Measurements from ENCODE around the gene SRC.

The SRC gene

GRCh38 chr20:37397954-37398749 lies 52.2 kb downstream of the SRC start:
- DNase-seq = no peak

DNA sequence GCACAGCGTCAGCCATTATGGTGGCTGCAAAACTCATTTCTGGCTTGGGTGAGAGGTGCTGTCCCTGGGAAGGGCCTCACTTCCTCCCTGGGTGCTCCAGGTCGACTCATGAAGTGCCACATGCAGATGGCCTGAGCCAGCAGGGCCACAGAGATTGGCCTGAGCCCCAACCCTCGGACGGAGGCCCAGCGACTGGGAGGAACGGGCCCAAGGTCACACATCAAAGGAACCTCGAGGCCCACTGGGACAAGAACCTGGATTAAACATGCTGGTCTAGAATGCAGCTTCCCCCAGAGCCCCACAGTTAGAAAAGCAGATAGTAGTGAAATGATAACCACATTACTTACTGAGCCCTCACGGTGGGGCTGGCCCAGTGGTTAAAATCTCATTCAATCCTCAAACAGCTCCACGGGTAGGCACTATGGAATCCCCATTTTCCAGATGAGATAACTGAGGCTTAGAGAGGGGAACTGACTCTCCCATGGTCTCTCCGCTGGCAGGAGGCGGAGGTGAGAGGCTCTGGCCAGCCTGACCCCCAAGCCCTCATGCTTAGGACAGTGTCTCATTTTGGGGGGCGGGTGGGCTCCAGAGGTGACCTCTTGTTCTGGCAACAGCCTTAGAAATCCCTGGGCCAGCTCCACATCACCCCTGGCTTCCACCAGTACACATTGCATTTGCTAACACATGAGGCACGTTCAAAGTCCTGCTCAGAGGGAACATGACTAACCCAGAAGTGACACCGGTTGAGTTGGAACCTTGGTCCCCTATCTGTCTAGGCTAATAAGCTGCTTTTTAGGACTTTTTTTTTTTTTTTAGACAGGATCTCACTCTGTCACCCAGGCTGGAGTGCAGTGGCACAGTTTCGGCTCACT lies 53.0 kb downstream of the SRC start:
- no peak for DNase-seq

GRCh38 chr20:37401282-37401929 lies 55.5 kb downstream of the SRC start:
- DNase-seq = no peak

DNA sequence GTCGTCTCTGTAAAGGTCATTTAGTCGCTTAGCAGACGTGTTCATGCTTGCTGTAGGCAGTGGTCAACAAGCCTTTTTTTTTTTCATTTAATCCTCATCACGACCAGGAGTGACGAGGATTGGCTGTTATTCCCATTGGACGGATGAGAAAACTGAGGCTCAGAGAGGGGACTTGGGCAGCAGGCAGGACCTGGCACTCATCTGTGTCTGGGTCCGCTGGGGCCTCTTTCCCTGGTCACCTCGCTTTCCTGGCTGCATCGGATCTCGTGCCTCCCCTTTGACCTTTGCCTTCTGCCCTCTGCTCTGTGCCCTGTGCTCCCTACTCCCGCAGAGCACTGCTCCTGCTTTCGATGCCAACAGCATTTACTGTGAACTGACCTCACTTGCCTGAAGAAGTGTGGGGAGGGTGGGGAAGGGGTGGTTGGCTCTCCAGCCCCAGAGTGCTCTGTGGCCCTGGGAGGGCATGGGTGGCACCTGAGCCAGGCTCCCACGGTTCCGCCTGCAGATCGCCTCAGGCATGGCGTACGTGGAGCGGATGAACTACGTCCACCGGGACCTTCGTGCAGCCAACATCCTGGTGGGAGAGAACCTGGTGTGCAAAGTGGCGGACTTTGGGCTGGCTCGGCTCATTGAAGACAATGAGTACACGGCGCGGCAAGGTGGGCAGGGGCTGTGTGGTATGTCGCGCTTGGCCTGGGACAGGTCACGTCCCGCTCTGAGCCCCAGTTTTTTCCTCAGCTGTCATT lies 56.2 kb downstream of the SRC start:
- DNase-seq = no peak

GRCh38 chr20:37403107-37404033 lies 57.4 kb downstream of the SRC start:
- DNase-seq = no peak

DNA sequence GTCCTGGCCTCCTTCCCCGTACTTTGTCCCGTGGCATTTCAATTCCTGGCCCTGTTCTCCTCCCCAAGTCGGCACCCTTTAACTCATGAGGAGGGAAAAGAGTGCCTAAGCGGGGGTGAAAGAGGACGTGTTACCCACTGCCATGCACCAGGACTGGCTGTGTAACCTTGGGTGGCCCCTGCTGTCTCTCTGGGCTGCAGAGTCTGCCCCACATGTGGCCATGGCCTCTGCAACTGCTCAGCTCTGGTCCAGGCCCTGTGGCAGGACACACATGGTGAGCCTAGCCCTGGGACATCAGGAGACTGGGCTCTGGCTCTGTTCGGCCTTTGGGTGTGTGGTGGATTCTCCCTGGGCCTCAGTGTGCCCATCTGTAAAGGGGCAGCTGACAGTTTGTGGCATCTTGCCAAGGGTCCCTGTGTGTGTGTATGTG lies 58.5 kb downstream of the SRC start:
- DNase-seq = no peak

- no peak for DNase-seq
Observed at GRCh38 chr20:37405351-37405897, 59.5 kb downstream of the SRC start.

- DNase-seq = peak; percentile 65
Observed at GRCh38 chr20:37406010-37406998, 60.4 kb downstream of the SRC start.

- peak; percentile 47 for DNase-seq
Observed at GRCh38 chr20:37407019-37407566, 61.2 kb downstream of the SRC start.

DNA sequence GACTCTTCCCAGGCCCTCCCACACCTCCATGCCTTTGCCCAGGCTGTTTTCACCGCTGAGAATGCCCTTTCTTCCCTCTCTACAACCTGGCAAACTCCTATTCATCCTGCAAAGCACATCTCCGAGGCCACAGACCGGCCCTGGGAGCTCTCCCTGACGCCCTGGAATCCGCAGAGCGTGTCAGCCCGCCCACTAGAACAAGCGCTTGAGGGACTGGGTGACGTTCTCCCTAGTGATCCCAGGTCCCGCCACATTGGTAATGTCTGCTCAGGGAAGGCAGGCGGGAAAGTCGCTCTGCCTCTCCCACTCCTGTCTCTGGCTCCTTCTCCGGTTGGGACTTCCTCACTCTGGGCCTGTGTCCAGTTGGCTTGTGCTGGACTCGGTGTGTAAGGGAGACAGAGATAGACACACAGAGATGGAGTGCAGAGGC lies 61.6 kb downstream of the SRC start:
- no peak for DNase-seq

GRCh38 chr20:37408302-37409193 lies 62.6 kb downstream of the SRC start:
- no peak for DNase-seq

DNA sequence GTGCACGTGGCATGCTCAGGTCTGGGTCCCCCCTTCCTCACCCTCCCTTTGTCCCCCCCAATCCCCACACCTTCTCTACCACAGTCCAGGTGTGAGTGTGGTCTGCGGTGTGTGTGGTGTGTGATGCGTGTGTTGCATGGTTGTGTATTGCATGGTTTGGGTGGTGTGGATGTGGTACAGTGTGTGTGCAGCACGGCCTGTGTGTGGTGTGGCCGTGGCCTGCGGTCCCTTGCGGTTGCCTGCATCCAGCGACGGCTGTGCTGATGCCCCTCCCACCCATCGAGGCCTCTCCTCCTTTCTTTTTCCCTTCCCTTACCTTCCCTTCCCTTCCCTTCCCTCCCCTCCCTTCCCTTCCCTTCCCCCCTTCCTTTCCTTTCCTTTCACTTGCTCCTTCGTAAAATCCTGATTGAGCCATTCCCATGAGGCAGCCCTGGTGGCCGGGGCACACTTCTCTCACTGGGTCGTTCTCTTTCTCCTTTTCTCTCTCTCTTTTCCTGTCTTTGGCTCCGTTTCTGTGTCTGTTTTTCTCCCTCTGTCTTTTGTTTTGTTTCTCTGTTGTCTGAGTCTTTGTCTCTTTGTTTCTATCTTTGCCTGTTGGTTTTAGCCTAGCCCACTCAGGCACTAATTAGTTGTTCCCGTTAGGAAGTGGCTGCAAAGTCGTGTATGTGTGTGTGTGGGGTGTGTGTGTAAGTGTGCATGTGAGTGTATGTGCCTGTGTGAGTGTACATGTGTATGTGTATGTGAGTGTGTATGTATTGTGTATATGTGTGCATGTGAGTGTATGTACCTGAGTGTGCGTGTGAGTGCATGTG lies 65.7 kb downstream of the SRC start:
- DNase-seq = no peak

- DNase-seq = no peak
Observed at GRCh38 chr20:37413023-37413334, 67.0 kb downstream of the SRC start.

- no peak for DNase-seq
Observed at GRCh38 chr20:37413379-37413778, 67.4 kb downstream of the SRC start.

GRCh38 chr20:37414224-37415035 lies 68.5 kb downstream of the SRC start:
- DNase-seq = no peak

- no peak for DNase-seq
Observed at GRCh38 chr20:37415118-37416085, 69.5 kb downstream of the SRC start.

Measured in EL (cell line).